Measurements from ENCODE around the gene NPL.

The NPL gene

GRCh38 chr1:182778862-182779261 lies 10.7 kb upstream of the NPL start:
- no peak overlapping the region for H3K4me3 ChIP-seq (ENCODE audit: low read length)
- no peak for TF ChIP-seq CTCF (IDR thresholded peaks at IDR 0.05; ENCODE audit: insufficient read depth, low read depth, low read length, missing control alignments)
- no peak for DNase-seq (ENCODE audit: low read depth)

DNA sequence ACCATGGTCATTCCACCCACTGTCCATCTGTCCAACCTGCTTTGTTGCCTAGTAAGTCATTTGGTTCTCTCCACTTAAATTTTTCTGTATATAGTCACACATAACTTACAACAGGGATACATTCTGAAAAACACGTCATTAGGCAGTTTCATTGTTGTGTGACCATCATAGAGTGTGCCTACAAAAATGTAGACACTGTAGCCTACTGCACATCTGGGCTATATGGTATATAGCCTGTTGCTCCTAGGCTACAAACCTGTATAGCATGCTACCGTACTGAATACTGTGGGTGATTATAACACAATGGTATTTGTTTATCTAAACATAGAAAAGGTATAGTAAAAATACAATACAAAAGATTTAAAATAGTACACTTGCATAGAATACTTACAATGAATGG lies 10.0 kb upstream of the NPL start:
- no peak for DNase-seq (ENCODE audit: low read depth)
- H3K4me3 ChIP-seq (ENCODE audit: low read length): no peak overlapping the region
- no peak for TF ChIP-seq CTCF (IDR thresholded peaks at IDR 0.05; ENCODE audit: insufficient read depth, low read depth, low read length, missing control alignments)

- H3K4me3 ChIP-seq (ENCODE audit: low read length): no peak overlapping the region
- peak; percentile 81 for DNase-seq (ENCODE audit: low read depth)
- peak; percentile 67 for TF ChIP-seq CTCF (IDR thresholded peaks at IDR 0.05; ENCODE audit: insufficient read depth, low read depth, low read length, missing control alignments)
Observed at GRCh38 chr1:182781841-182782586, 7.6 kb upstream of the NPL start.

DNA sequence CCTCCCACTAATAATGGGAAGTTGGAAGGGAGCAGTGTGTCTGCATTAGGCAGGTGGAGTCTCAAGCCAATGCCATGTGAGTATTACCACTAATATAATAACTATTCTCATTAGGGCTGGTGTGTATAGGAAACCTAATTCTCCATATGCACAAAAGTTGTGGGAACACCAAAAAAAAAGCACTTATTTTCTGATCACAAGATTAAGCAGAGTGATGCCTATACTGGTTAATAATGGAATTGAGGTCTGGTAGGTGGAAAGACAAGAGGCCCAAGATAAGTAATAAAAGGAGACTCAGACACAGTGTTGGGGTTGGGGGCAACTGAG lies 7.0 kb upstream of the NPL start:
- no peak for DNase-seq (ENCODE audit: low read depth)
- H3K4me3 ChIP-seq (ENCODE audit: low read length): no peak overlapping the region
- no peak for TF ChIP-seq CTCF (IDR thresholded peaks at IDR 0.05; ENCODE audit: insufficient read depth, low read depth, low read length, missing control alignments)

- TF ChIP-seq CTCF (IDR thresholded peaks at IDR 0.05; ENCODE audit: insufficient read depth, low read depth, low read length, missing control alignments): no peak
- H3K4me3 ChIP-seq (ENCODE audit: low read length): no peak overlapping the region
- no peak for DNase-seq (ENCODE audit: low read depth)
Observed at GRCh38 chr1:182783068-182783467, 6.5 kb upstream of the NPL start.

GRCh38 chr1:182784556-182785171 lies 4.9 kb upstream of the NPL start:
- peak; percentile 72 for TF ChIP-seq CTCF (IDR thresholded peaks at IDR 0.05; ENCODE audit: insufficient read depth, low read depth, low read length, missing control alignments)
- DNase-seq (ENCODE audit: low read depth): peak; percentile 59

GRCh38 chr1:182785181-182785580 lies 4.4 kb upstream of the NPL start:
- TF ChIP-seq CTCF (IDR thresholded peaks at IDR 0.05; ENCODE audit: insufficient read depth, low read depth, low read length, missing control alignments): no peak
- no peak for DNase-seq (ENCODE audit: low read depth)

More at GRCh38 chr1:182784556-182785171, 4.9 kb upstream of the NPL start:
- H3K4me3 ChIP-seq (ENCODE audit: low read length): no peak overlapping the region

More at GRCh38 chr1:182785181-182785580, 4.4 kb upstream of the NPL start:
- H3K4me3 ChIP-seq (ENCODE audit: low read length): no peak overlapping the region

Measured in epithelial cell of esophagus (primary cell).